ENCODE measurements around the gene GNAS. TPM values are rescaled to one million over a fixed set of nuclear protein-coding genes. Genes with fewer than 3 reads are reported as not detected.

GNAS gene
- total RNA-seq (100 to 1,000 TPM; 234 to 360 TPM), polyA plus RNA-seq (100 to 1,000 TPM; 115 to 321 TPM)

DNA sequence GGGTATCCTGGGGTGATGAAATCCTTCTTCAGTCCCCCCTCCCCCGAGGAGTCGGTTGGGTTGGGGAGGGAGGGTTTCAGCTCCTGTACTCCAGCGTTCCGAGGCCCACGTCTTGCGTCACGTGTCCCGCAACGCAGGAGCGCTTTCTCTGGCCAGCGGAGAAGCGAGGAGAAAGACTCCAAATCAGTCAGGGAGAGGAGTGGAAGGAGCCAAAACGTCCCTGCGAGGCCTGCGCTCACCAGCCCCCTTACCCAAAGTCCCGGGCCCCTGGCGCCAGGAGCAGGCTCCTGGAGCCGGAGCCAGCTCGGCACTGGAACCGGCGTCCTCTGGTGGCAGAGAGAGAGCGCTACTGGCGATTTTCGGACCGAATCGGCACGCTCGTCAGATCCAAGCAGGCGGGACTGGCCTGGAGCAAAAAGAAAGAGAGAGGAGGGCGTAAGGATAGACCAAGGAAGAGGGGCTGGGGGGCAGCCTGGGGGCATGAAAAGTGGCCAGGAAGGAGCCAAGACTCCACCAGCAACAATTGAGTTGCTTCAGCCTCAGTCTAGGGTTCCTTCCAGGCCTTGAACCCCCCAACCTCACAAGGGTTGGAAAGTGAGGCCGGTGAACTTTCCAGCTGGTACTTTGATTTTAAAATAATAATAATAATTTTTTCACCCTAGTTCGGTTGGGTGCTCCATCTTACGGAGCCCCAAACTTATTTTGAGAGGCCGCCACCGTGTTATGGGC, at the start of gene GNAS:
TSS of gene GNAS (plus strand) at position 174 of the 729 bp plus-strand sequence.
- 32% methylated on average over 35 of the region's 35 CpGs for WGBS
- Histone ChIP-seq H3K9ac (ENCODE audit: low read depth in 1 of 2, low read length in 2 of 2) (no peak within 1 kb of the TSS), H3K36me3 (ENCODE audit: control insufficient read depth in 4 of 4, insufficient read depth in 3 of 4, low read depth in 1 of 4, low read length in 3 of 4) (no peaks in the 10 kb centered on the region), H3K9me3 (ENCODE audit: control insufficient read depth in 4 of 4, low read length in 3 of 4) (no peaks in the 10 kb centered on the region), H3K27ac (ENCODE audit: low read depth in 1 of 2, low read length in 2 of 2) (no peak within 1 kb of the TSS), H3K4me1 (ENCODE audit: control insufficient read depth in 4 of 4, insufficient read depth in 4 of 4, low read length in 3 of 4) (peaks cover 0 to 21% (median 5%) of the 10 kb centered on the region in 4 donors), H3K27me3 (ENCODE audit: control insufficient read depth in 4 of 4, insufficient read depth in 4 of 4, low read length in 3 of 4) (peaks cover 0 to 10% (median 2%) of the 10 kb centered on the region in 4 donors), H3K4me3 (ENCODE audit: low read depth in 1 of 3, low read length in 3 of 3) (peak within 1 kb of the TSS in 1 of 3 donors; percentile 28)
- TF ChIP-seq TAF1 (conservative IDR thresholded peaks at IDR 0.05) (no peak), FOXA1 (IDR thresholded peaks at IDR 0.05) (no peak), RXRA (IDR thresholded peaks at IDR 0.05) (no peak), SP1 (IDR thresholded peaks at IDR 0.05) (no peak), HNF4A (conservative IDR thresholded peaks at IDR 0.05) (no peak), RAD21 (IDR thresholded peaks at IDR 0.05) (peak; percentile 53 to 71), JUND (IDR thresholded peaks at IDR 0.05) (no peak), NR2F2 (IDR thresholded peaks at IDR 0.05) (no peak), GABPA (IDR thresholded peaks at IDR 0.05 in 1 of 2, conservative IDR thresholded peaks at IDR 0.05 in 1 of 2) (no peak)
- TF ChIP-seq, protein P1, sequence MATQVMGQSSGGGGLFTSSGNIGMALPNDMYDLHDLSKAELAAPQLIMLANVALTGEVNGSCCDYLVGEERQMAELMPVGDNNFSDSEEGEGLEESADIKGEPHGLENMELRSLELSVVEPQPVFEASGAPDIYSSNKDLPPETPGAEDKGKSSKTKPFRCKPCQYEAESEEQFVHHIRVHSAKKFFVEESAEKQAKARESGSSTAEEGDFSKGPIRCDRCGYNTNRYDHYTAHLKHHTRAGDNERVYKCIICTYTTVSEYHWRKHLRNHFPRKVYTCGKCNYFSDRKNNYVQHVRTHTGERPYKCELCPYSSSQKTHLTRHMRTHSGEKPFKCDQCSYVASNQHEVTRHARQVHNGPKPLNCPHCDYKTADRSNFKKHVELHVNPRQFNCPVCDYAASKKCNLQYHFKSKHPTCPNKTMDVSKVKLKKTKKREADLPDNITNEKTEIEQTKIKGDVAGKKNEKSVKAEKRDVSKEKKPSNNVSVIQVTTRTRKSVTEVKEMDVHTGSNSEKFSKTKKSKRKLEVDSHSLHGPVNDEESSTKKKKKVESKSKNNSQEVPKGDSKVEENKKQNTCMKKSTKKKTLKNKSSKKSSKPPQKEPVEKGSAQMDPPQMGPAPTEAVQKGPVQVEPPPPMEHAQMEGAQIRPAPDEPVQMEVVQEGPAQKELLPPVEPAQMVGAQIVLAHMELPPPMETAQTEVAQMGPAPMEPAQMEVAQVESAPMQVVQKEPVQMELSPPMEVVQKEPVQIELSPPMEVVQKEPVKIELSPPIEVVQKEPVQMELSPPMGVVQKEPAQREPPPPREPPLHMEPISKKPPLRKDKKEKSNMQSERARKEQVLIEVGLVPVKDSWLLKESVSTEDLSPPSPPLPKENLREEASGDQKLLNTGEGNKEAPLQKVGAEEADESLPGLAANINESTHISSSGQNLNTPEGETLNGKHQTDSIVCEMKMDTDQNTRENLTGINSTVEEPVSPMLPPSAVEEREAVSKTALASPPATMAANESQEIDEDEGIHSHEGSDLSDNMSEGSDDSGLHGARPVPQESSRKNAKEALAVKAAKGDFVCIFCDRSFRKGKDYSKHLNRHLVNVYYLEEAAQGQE (IDR thresholded peaks at IDR 0.05), result no peak
- TF ChIP-seq, protein P2, sequence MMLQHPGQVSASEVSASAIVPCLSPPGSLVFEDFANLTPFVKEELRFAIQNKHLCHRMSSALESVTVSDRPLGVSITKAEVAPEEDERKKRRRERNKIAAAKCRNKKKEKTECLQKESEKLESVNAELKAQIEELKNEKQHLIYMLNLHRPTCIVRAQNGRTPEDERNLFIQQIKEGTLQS (IDR thresholded peaks at IDR 0.05), result no peak
- TF ChIP-seq, protein P3, sequence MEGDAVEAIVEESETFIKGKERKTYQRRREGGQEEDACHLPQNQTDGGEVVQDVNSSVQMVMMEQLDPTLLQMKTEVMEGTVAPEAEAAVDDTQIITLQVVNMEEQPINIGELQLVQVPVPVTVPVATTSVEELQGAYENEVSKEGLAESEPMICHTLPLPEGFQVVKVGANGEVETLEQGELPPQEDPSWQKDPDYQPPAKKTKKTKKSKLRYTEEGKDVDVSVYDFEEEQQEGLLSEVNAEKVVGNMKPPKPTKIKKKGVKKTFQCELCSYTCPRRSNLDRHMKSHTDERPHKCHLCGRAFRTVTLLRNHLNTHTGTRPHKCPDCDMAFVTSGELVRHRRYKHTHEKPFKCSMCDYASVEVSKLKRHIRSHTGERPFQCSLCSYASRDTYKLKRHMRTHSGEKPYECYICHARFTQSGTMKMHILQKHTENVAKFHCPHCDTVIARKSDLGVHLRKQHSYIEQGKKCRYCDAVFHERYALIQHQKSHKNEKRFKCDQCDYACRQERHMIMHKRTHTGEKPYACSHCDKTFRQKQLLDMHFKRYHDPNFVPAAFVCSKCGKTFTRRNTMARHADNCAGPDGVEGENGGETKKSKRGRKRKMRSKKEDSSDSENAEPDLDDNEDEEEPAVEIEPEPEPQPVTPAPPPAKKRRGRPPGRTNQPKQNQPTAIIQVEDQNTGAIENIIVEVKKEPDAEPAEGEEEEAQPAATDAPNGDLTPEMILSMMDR (IDR thresholded peaks at IDR 0.05; ENCODE audit: low read depth, low read length, missing input control), result peak; percentile 38
- peak; percentile 50 for DNase-seq (ENCODE audit: low spot score)

DNA sequence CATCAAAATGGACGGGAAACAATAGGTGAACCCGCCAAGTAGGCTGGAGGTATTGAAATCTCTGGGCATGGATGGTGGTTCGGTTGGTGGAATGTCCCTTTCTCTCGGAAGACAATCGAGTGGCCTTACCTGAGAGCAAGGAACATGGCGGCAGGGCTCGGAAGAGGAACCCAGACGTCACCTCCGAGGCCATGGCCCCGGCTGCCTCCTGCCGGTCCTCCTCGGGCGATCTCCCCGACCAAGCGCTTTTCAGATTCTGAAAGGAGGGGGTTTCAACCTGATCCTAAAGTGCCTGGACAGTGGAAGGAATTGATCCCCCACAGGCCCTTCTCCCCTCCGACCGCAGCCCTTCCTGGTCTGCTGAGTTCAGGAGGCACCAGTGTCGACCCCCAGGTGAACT, 49.0 kb upstream of the GNAS start:
- Histone ChIP-seq H3K27ac (ENCODE audit: low read depth in 1 of 2, low read length in 2 of 2) (no peak overlapping the region), H3K9me3 (ENCODE audit: control insufficient read depth in 4 of 4, low read length in 3 of 4) (no peaks in the 10 kb centered on the region), H3K9ac (ENCODE audit: low read depth in 1 of 2, low read length in 2 of 2) (no peak overlapping the region), H3K36me3 (ENCODE audit: control insufficient read depth in 4 of 4, insufficient read depth in 3 of 4, low read depth in 1 of 4, low read length in 3 of 4) (no peaks in the 10 kb centered on the region), H3K4me3 (ENCODE audit: low read depth in 1 of 3, low read length in 3 of 3) (no peak overlapping the region), H3K27me3 (ENCODE audit: control insufficient read depth in 4 of 4, insufficient read depth in 4 of 4, low read length in 3 of 4) (peaks cover 0 to 4% (median 0%) of the 10 kb centered on the region in 4 donors), H3K4me1 (ENCODE audit: control insufficient read depth in 4 of 4, insufficient read depth in 4 of 4, low read length in 3 of 4) (no peaks in the 10 kb centered on the region)
- WGBS, result 85% methylated on average over 18 of the region's 18 CpGs
- DNase-seq (ENCODE audit: low spot score), result no peak
- no peak for TF ChIP-seq YY1 (IDR thresholded peaks at IDR 0.05)
- TF ChIP-seq HNF4A (conservative IDR thresholded peaks at IDR 0.05), result no peak
- no peak for TF ChIP-seq TAF1 (conservative IDR thresholded peaks at IDR 0.05)
- no peak for TF ChIP-seq FOXA2 (IDR thresholded peaks at IDR 0.05)
- TF ChIP-seq NR2F2 (IDR thresholded peaks at IDR 0.05), result no peak
- no peak for TF ChIP-seq RXRA (IDR thresholded peaks at IDR 0.05)
- TF ChIP-seq JUND (IDR thresholded peaks at IDR 0.05), result no peak
- TF ChIP-seq, protein P1 (IDR thresholded peaks at IDR 0.05), result no peak
- TF ChIP-seq FOXA1 (IDR thresholded peaks at IDR 0.05), result no peak
- no peak for TF ChIP-seq RAD21 (IDR thresholded peaks at IDR 0.05)
- TF ChIP-seq, protein P3 (IDR thresholded peaks at IDR 0.05; ENCODE audit: low read depth, low read length, missing input control), result no peak
- TF ChIP-seq SP1 (IDR thresholded peaks at IDR 0.05), result no peak
- TF ChIP-seq, protein P4, sequence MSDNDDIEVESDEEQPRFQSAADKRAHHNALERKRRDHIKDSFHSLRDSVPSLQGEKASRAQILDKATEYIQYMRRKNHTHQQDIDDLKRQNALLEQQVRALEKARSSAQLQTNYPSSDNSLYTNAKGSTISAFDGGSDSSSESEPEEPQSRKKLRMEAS (IDR thresholded peaks at IDR 0.05), result no peak
- TF ChIP-seq, protein P2 (IDR thresholded peaks at IDR 0.05), result no peak

All from liver (tissue), 9 donors.